H9 (cell line): ENCODE results near the gene C4orf46. TPM values are rescaled to one million over a fixed set of nuclear protein-coding genes. Genes with fewer than 3 reads are reported as not detected.

Source experiments
- DNase-seq: peaks from one replicate; pipeline ENCODE4 v3.0.0-alpha.2; 2017
- H2AFZ ChIP-seq: one replicate; pipeline ENCODE4 v1.6.1; 2013; ENCODE audit warnings: mild to moderate bottlenecking, low read length, control low read depth, moderate library complexity
- H2AK5ac ChIP-seq: 2 replicates; pipeline ENCODE4 v1.6.1; 2013; ENCODE audit warnings: low read length, control low read depth, mixed read lengths; ENCODE audit not compliant: insufficient read length
- H2BK120ac ChIP-seq: one replicate; pipeline ENCODE4 v1.6.1; 2013; ENCODE audit warnings: low read depth, mild to moderate bottlenecking, low read length, control low read depth, inconsistent platforms; ENCODE audit not compliant: poor library complexity, severe bottlenecking
- H2BK12ac ChIP-seq: 2 replicates; pipeline ENCODE4 v1.6.1; 2013; ENCODE audit warnings: low read length, control low read depth, mixed read lengths, low read depth; ENCODE audit not compliant: insufficient read length
- H2BK15ac ChIP-seq: 2 replicates; pipeline ENCODE4 v1.6.1; 2013; ENCODE audit warnings: low read depth, low read length, control low read depth
- H2BK20ac ChIP-seq: one replicate; pipeline ENCODE4 v1.6.1; 2013; ENCODE audit warnings: low read depth, mild to moderate bottlenecking, low read length, control low read depth, inconsistent platforms; ENCODE audit not compliant: poor library complexity, severe bottlenecking
- H2BK5ac ChIP-seq: 2 replicates; pipeline ENCODE4 v1.6.1; 2013; ENCODE audit warnings: low read length, control low read depth, mixed read lengths; ENCODE audit not compliant: insufficient read length
- H3K14ac ChIP-seq: 2 replicates; pipeline ENCODE4 v1.6.1; 2013; ENCODE audit warnings: low read length, control low read depth; ENCODE audit not compliant: insufficient read depth
- H3K18ac ChIP-seq: 2 replicates; pipeline ENCODE4 v1.6.1; 2013; ENCODE audit warnings: low read depth, mild to moderate bottlenecking, mixed read lengths, low read length, control low read depth; ENCODE audit not compliant: insufficient read length
- H3K23ac ChIP-seq: 2 replicates; pipeline ENCODE4 v1.6.1; 2013; ENCODE audit warnings: low read length, control low read depth, mixed read lengths, low read depth; ENCODE audit not compliant: insufficient read length
- H3K23me2 ChIP-seq: 2 replicates; pipeline ENCODE4 v1.6.1; 2013; ENCODE audit warnings: low read depth, mild to moderate bottlenecking, mixed read lengths, low read length, control low read depth; ENCODE audit not compliant: insufficient read length, poor library complexity, severe bottlenecking
- H3K27ac ChIP-seq: 2 replicates; pipeline ENCODE4 v1.5.1; 2013; ENCODE audit warnings: low read length, control low read depth, mixed read lengths, low read depth; ENCODE audit not compliant: insufficient read length
- H3K27me3 ChIP-seq: 2 replicates; pipeline ENCODE4 v1.6.1; 2013; ENCODE audit warnings: low read length, control low read depth, inconsistent platforms; ENCODE audit not compliant: insufficient read depth
- H3K4ac ChIP-seq: 2 replicates; pipeline ENCODE4 v1.6.1; 2013; ENCODE audit warnings: low read depth, mild to moderate bottlenecking, control low read depth, inconsistent platforms, low read length, moderate library complexity
- H3K4me1 ChIP-seq: 2 replicates; pipeline ENCODE4 v1.6.1; 2013; ENCODE audit warnings: low read length, control low read depth, inconsistent platforms; ENCODE audit not compliant: insufficient read depth
- H3K4me2 ChIP-seq: 2 replicates; pipeline ENCODE4 v1.6.1; 2013; ENCODE audit warnings: low read length, control low read depth, mixed read lengths; ENCODE audit not compliant: insufficient read length, insufficient read depth
- H3K56ac ChIP-seq: 2 replicates; pipeline ENCODE4 v1.6.1; 2013; ENCODE audit warnings: low read depth, mild to moderate bottlenecking, mixed read lengths, low read length, control low read depth; ENCODE audit not compliant: insufficient read length
- H3K79me1 ChIP-seq: 2 replicates; pipeline ENCODE4 v1.6.1; 2013; ENCODE audit warnings: low read depth, mild to moderate bottlenecking, moderate library complexity, low read length, control low read depth, inconsistent platforms; ENCODE audit not compliant: insufficient read depth, poor library complexity, severe bottlenecking
- H3K79me2 ChIP-seq: 2 replicates; pipeline ENCODE4 v1.6.1; 2013; ENCODE audit warnings: low read length, control low read depth, inconsistent platforms; ENCODE audit not compliant: insufficient read depth
- H3K9ac ChIP-seq: 2 replicates; pipeline ENCODE4 v1.6.1; 2013; ENCODE audit warnings: low read length, control low read depth, mixed read lengths; ENCODE audit not compliant: insufficient read length; ENCODE audit errors: extremely low read depth
- H3K9me3 ChIP-seq: one replicate; pipeline ENCODE4 v1.6.1; 2013; ENCODE audit warnings: low read depth, low read length, inconsistent platforms; ENCODE audit not compliant: control insufficient read depth
- H3T11ph ChIP-seq: one replicate; pipeline ENCODE4 v1.6.1; 2013; ENCODE audit warnings: mild to moderate bottlenecking, low read length, control low read depth, inconsistent platforms
- H4K20me1 ChIP-seq: one replicate; pipeline ENCODE4 v1.6.1; 2013; ENCODE audit not compliant: control insufficient read depth, insufficient read length, insufficient read depth
- H4K5ac ChIP-seq: 2 replicates; pipeline ENCODE4 v1.6.1; 2013; ENCODE audit warnings: low read depth, mild to moderate bottlenecking, mixed read lengths, low read length, control low read depth; ENCODE audit not compliant: insufficient read length
- H4K8ac ChIP-seq: replicated peaks from 2 replicates; pipeline ENCODE4 v1.6.1; 2013; ENCODE audit warnings: low read length, control low read depth, mixed read lengths, low read depth; ENCODE audit not compliant: insufficient read length
- H4K91ac ChIP-seq: 2 replicates; pipeline ENCODE4 v1.6.1; 2013; ENCODE audit warnings: low read depth, mild to moderate bottlenecking, moderate library complexity, mixed read lengths, low read length, control low read depth; ENCODE audit not compliant: insufficient read length
- H3K27ac Mint-ChIP-seq, 3 experiments: 2 replicates in 2 of 3; 3 replicates in 1 of 3; pipeline ENCODE4 v1.8.0; 2020 to 2021; ENCODE audit warnings: mixed read lengths in 3 of 3, mild to moderate bottlenecking in 1 of 3, moderate library complexity in 1 of 3
- H3K27me3 Mint-ChIP-seq: 2 replicates; pipeline ENCODE4 v1.8.0; 2021; ENCODE audit warnings: low read depth, mild to moderate bottlenecking, moderate library complexity, mixed read lengths
- H3K36me3 Mint-ChIP-seq, 3 experiments: 2 replicates in 2 of 3; 3 replicates in 1 of 3; pipeline ENCODE4 v1.8.0; 2020 to 2021; ENCODE audit warnings: low read depth in 3 of 3, mixed read lengths in 3 of 3; ENCODE audit not compliant: insufficient read depth in 1 of 3
- H3K4me1 Mint-ChIP-seq, 2 experiments: 2 replicates each; pipeline ENCODE4 v1.8.0; 2020; ENCODE audit warnings: mixed read lengths in 2 of 2
- H3K4me3 Mint-ChIP-seq, 2 experiments: 2 replicates in 1 of 2; 3 replicates in 1 of 2; pipeline ENCODE4 v1.8.0; 2020 to 2021; ENCODE audit warnings: mild to moderate bottlenecking in 2 of 2, mixed read lengths in 2 of 2, moderate library complexity in 1 of 2
- H3K9me3 Mint-ChIP-seq, 2 experiments: 2 replicates in 1 of 2; 3 replicates in 1 of 2; pipeline ENCODE4 v1.8.0; 2020; ENCODE audit warnings: mild to moderate bottlenecking in 2 of 2, mixed read lengths in 2 of 2, moderate library complexity in 1 of 2
- CTCF ChIP-seq: fragments of 200-600 bp; sonication (generic); conservative IDR thresholded peaks from 3 replicates; pipeline ENCODE4 v1.8.0; 2021; ENCODE audit warnings: antibody characterized with exemption, mild to moderate bottlenecking
- WGBS: extraction: QIAGEN DNeasy Blood & Tissue Kit; methylation state at CpG from one replicate; pipeline ENCODE4 v1.1.7; 2013; ENCODE audit warnings: missing lambda C conversion rate, low lambda C conversion rate, mixed read lengths; ENCODE audit not compliant: insufficient read length; ENCODE audit errors: extremely low coverage; 5-methylcytosine and 5-hydroxymethylcytosine counted together
- total RNA-seq: library from RNA; stranded (reverse); gene quantifications from 2 replicates; pipeline ENCODE4 v1.2.1, GENCODE V29; 2021

C4orf46 gene
- total RNA-seq, 1 experiment from 2014 or later, result 19.6 TPM

DNA sequence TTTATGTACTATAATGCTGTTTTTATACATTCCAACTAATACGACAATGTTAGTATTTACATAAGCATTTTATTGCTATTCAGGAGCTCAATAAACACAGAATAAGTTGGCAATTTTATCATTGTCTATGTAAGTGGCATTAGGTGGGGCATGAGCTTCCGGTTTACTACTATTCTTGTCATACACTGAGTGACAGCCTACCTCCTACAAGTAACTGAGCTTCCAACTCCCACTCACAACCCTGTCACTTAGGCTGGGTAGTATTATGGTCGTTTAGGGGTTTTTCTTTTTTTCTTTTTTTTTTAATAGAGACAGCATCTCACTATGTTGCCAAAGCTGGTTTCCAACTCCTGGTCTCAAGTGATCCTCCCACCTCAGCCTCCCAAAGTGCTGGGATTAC lies 44.1 kb upstream of the C4orf46 start:
- no peaks in the 10 kb centered on the region for H3K9me3 Mint-ChIP-seq

More for the DNA sequence above, 44.1 kb upstream of the C4orf46 start:
- Histone ChIP-seq H2BK120ac (no peak overlapping the region), H3K23me2 (no peaks in the 10 kb centered on the region), H3K79me1 (peaks cover 2% of the 10 kb centered on the region), H3K27me3 (no peaks in the 10 kb centered on the region), H2BK12ac (no peak overlapping the region), H3K23ac (no peak overlapping the region), H4K5ac (no peak overlapping the region), H3K9ac (no peak overlapping the region), H2BK5ac (no peak overlapping the region), H4K8ac (no peak overlapping the region), H3K4ac (no peak overlapping the region), H2AFZ (no peak overlapping the region), H3K56ac (no peak overlapping the region), H3K4me2 (no peak overlapping the region), H4K91ac (no peak overlapping the region), H2AK5ac (no peak overlapping the region), H4K20me1 (no peaks in the 10 kb centered on the region), H2BK20ac (no peak overlapping the region), H3K4me1 (no peaks in the 10 kb centered on the region), H3K27ac (no peak overlapping the region), H3K9me3 (no peaks in the 10 kb centered on the region), H3K14ac (no peak overlapping the region), H3K18ac (no peak overlapping the region), H3T11ph (no peak overlapping the region), H2BK15ac (no peak overlapping the region), H3K79me2 (0 out of 2 replicates have a peak, but pooled peaks cover 1% of the 10 kb centered on the region)
- Mint-ChIP-seq H3K27ac (no peak overlapping the region), H3K27me3 (no peaks in the 10 kb centered on the region), H3K4me3 (no peak overlapping the region), H3K36me3 (peaks cover 47 to 88% (median 86%) of the 10 kb centered on the region in 3 experiments), H3K4me1 (no peaks in the 10 kb centered on the region)
- no peak for TF ChIP-seq CTCF
- no peak for DNase-seq
- WGBS, result no CpG with 5 or more reads among the region's 3 CpGs
